Hepatocyte (in vitro differentiated cells): ENCODE data around the gene MC1R. TPM values are rescaled to one million over a fixed set of nuclear protein-coding genes. Genes with fewer than 3 reads are reported as not detected.

Source experiments
- DNase-seq: peaks from one replicate; pipeline ENCODE4 v3.0.0-alpha.2; 2016; ENCODE audit warnings: low spot score
- H2AFZ ChIP-seq: fragments of 200-600 bp; sonication (generic); 2 replicates; pipeline ENCODE4 v1.6.0; 2016; ENCODE audit warnings: antibody characterized with exemption, mild to moderate bottlenecking
- H3K27ac ChIP-seq: fragments of 200-600 bp; sonication (generic); 2 replicates; pipeline ENCODE4 v1.5.1; 2016; ENCODE audit warnings: mild to moderate bottlenecking
- H3K27me3 ChIP-seq: fragments of 200-600 bp; sonication (generic); 2 replicates; pipeline ENCODE4 v1.6.1; 2016
- H3K36me3 ChIP-seq: fragments of 200-600 bp; sonication (generic); replicated peaks from 2 replicates; pipeline ENCODE4 v1.5.1; 2016; ENCODE audit warnings: low read depth; ENCODE audit not compliant: insufficient read depth
- H3K4me1 ChIP-seq: fragments of 200-600 bp; sonication (generic); 2 replicates; pipeline ENCODE4 v1.5.1; 2016; ENCODE audit warnings: mild to moderate bottlenecking, moderate library complexity; ENCODE audit not compliant: insufficient read depth
- H3K4me2 ChIP-seq: fragments of 200-600 bp; sonication (generic); 2 replicates; pipeline ENCODE4 v1.6.0; 2016
- H3K4me3 ChIP-seq: fragments of 200-600 bp; sonication (generic); 2 replicates; pipeline ENCODE4 v1.5.1; 2016; ENCODE audit warnings: mild to moderate bottlenecking
- H3K79me2 ChIP-seq: fragments of 200-600 bp; sonication (generic); 2 replicates; pipeline ENCODE4 v1.6.0; 2017; ENCODE audit warnings: mild to moderate bottlenecking
- H3K9me2 ChIP-seq: fragments of 200-600 bp; sonication (generic); replicated peaks from 2 replicates; pipeline ENCODE4 v1.6.0; 2017; ENCODE audit warnings: mild to moderate bottlenecking; ENCODE audit not compliant: insufficient read depth
- H3K9me3 ChIP-seq: fragments of 200-600 bp; sonication (generic); 2 replicates; pipeline ENCODE4 v1.5.1; 2016; ENCODE audit warnings: low read depth, mild to moderate bottlenecking
- H4K20me1 ChIP-seq: fragments of 200-600 bp; sonication (generic); 2 replicates; pipeline ENCODE4 v1.6.0; 2016; ENCODE audit warnings: mild to moderate bottlenecking; ENCODE audit not compliant: insufficient read depth, poor library complexity, severe bottlenecking
- CTCF ChIP-seq: fragments of 200-600 bp; sonication (generic); IDR thresholded peaks from 2 replicates; pipeline ENCODE4 v1.5.1; 2016; ENCODE audit warnings: antibody characterized with exemption, mild to moderate bottlenecking; ENCODE audit not compliant: poor library complexity
- EZH2 ChIP-seq: fragments of 200-600 bp; sonication (generic); IDR thresholded peaks from 2 replicates; pipeline ENCODE4 v1.6.1; 2016; ENCODE audit warnings: antibody characterized with exemption, mild to moderate bottlenecking, borderline replicate concordance
- EZH2phosphoT487 ChIP-seq: fragments of 200-600 bp; sonication (generic); IDR thresholded peaks from one replicate; pipeline ENCODE4 v1.6.1; 2018; ENCODE audit warnings: antibody characterized with exemption, mild to moderate bottlenecking, low read depth, moderate library complexity; ENCODE audit not compliant: unreplicated experiment, severe bottlenecking
- WGBS: methylation state at CpG from one replicate; pipeline ENCODE4 v1.1.6; 2016; ENCODE audit warnings: low lambda C conversion rate; ENCODE audit errors: missing lambda C conversion rate; 5-methylcytosine and 5-hydroxymethylcytosine counted together
- polyA plus RNA-seq: library from polyadenylated mRNA; unstranded; fragments of >200 nt; fragmentation: Nextera tagmentation; extraction: Ambion mirVana; gene quantifications from 2 replicates; pipeline ENCODE4 v1.2.1, GENCODE V29; 2016
- total RNA-seq: library from RNA; depleted of rRNA; stranded (reverse); fragments of >200 nt; gene quantifications from 2 replicates; pipeline ENCODE4 v1.2.3, GENCODE V29; 2014

MC1R gene
- total and polyA plus RNA-seq, 2 experiments from 2014 or later: 3.4 to 4.2 TPM

- DNase-seq: no peak
- Histone ChIP-seq H3K27ac (no peak overlapping the region), H3K36me3 (no peaks in the 10 kb centered on the region), H2AFZ (no peak overlapping the region), H3K4me3 (no peak overlapping the region), H3K4me1 (no peaks in the 10 kb centered on the region), H3K9me3 (no peaks in the 10 kb centered on the region), H3K27me3 (no peaks in the 10 kb centered on the region), H4K20me1 (peaks cover 84% of the 10 kb centered on the region), H3K9me2 (no peaks in the 10 kb centered on the region), H3K4me2 (no peak overlapping the region), H3K79me2 (peaks cover 83% of the 10 kb centered on the region)
- 94% methylated on average over 18 of the region's 18 CpGs for WGBS
- no peak for TF ChIP-seq CTCF
- no peak for TF ChIP-seq EZH2
- no peak for TF ChIP-seq EZH2phosphoT487
Measured at GRCh38 chr16:89880477-89881367, 37.9 kb upstream of the MC1R start.

GRCh38 chr16:89881368-89881730 lies 37.3 kb upstream of the MC1R start:
- no peaks in the 10 kb centered on the region for H3K9me2 ChIP-seq
- no peak for DNase-seq
- H3K36me3 ChIP-seq: no peaks in the 10 kb centered on the region
- no peak overlapping the region for H3K27ac ChIP-seq
- H3K4me1 ChIP-seq: no peaks in the 10 kb centered on the region
- H3K4me2 ChIP-seq: no peak overlapping the region
- 92% methylated on average over 6 of the region's 6 CpGs for WGBS
- no peak overlapping the region for H3K4me3 ChIP-seq
- H3K79me2 ChIP-seq: peaks cover 77% of the 10 kb centered on the region
- H3K9me3 ChIP-seq: no peaks in the 10 kb centered on the region
- H3K27me3 ChIP-seq: no peaks in the 10 kb centered on the region
- no peak overlapping the region for H2AFZ ChIP-seq
- TF ChIP-seq EZH2phosphoT487 (no peak), CTCF (no peak), EZH2 (no peak)
- peaks cover 79% of the 10 kb centered on the region for H4K20me1 ChIP-seq

- TF ChIP-seq EZH2phosphoT487 (no peak), CTCF (no peak), EZH2 (no peak)
- H2AFZ ChIP-seq: no peak overlapping the region
- WGBS: 97% methylated on average over 28 of the region's 28 CpGs
- no peaks in the 10 kb centered on the region for H3K9me2 ChIP-seq
- H3K36me3 ChIP-seq: no peaks in the 10 kb centered on the region
- H3K4me3 ChIP-seq: no peak overlapping the region
- peaks cover 56% of the 10 kb centered on the region for H3K79me2 ChIP-seq
- H3K4me1 ChIP-seq: no peaks in the 10 kb centered on the region
- H3K9me3 ChIP-seq: no peaks in the 10 kb centered on the region
- no peaks in the 10 kb centered on the region for H3K27me3 ChIP-seq
- H3K4me2 ChIP-seq: no peak overlapping the region
- peaks cover 59% of the 10 kb centered on the region for H4K20me1 ChIP-seq
- H3K27ac ChIP-seq: no peak overlapping the region
- no peak for DNase-seq
Measured at GRCh38 chr16:89883346-89884040, 35.2 kb upstream of the MC1R start.
